ENCODE results near the gene CASP8. TPM values are rescaled to one million over a fixed set of nuclear protein-coding genes. Genes with fewer than 3 reads are reported as not detected.
"Not testable (repeated sequence)": the region's sequence is repeated elsewhere in the genome, so short reads cannot be mapped to it uniquely, and the experiment has no call there.

CASP8 gene
- total and polyA plus RNA-seq, 2 donors (not counting 3 experiments of a cell fraction or from before 2014, with no cell fraction given) = 5.3 to 5.8 TPM

GRCh38 chr2:201285499-201285898 lies 25.2 kb downstream of the CASP8 start:
- FAIRE-seq (no peak), DNase-seq (ENCODE audit: low read depth, low spot score) (no peak)
- BruUV-seq (replicated peaks) = no TSS peak
- ChIA-PET CTCF (no interaction called here), POLR2A (no interaction called here)
- no peaks in the 10 kb centered on the region for H3K9me3 ChIP-seq (replicated peaks; ENCODE audit: control insufficient read depth, insufficient read depth, low read length)
- no peak overlapping the region for H3K27ac ChIP-seq (ENCODE audit: insufficient read depth, low read depth, low read length)
- no peak overlapping the region for H3K4me3 ChIP-seq (replicated peaks in 1 of 3; ENCODE audit: insufficient read depth in 1 of 3, low read depth in 1 of 3, low read length in 3 of 3)
- H3K27me3 ChIP-seq (ENCODE audit: control insufficient read depth in 2 of 2, insufficient read depth in 2 of 2, low read length in 2 of 2) = no peaks in the 10 kb centered on the region
- no peaks in the 10 kb centered on the region for H3K79me2 ChIP-seq (ENCODE audit: control insufficient read depth, insufficient read depth, low read length)
- no peaks in the 10 kb centered on the region for H3K4me1 ChIP-seq (ENCODE audit: control insufficient read depth, extremely low read depth, insufficient read depth, low read length)
- dilution Hi-C loops (cut with MboI; ENCODE audit: extremely low pct_ligation_motif_present, low sequenced_read_pairs) = no loop called here
- intact Hi-C loops (cut with micrococcal nuclease) = no loop called here
- H3K9me1 ChIP-seq (replicated peaks; ENCODE audit: control insufficient read depth, extremely low read depth, insufficient read depth, low read length) = no peaks in the 10 kb centered on the region
- no peak overlapping the region for H3K4me2 ChIP-seq (ENCODE audit: insufficient read depth, low read length)
- H3K36me3 ChIP-seq (ENCODE audit: control insufficient read depth in 2 of 2, extremely low read depth in 1 of 2, insufficient read depth in 2 of 2, low read length in 2 of 2) = peaks cover 0 to 6% of the 10 kb centered on the region in 2 experiments
- no peaks in the 10 kb centered on the region for H4K20me1 ChIP-seq (replicated peaks; ENCODE audit: control insufficient read depth, extremely low read depth, insufficient read depth, low read length)
- TF ChIP-seq CTCF (IDR thresholded peaks at IDR 0.05; ENCODE audit: extremely low read depth in 1 of 2, insufficient read depth in 1 of 2, low read depth in 1 of 2, low read length in 2 of 2) = no peak
- no peak for TF ChIP-seq POLR2A (IDR thresholded peaks at IDR 0.05; ENCODE audit: low read depth, low read length)
- no peak for TF ChIP-seq MAX (IDR thresholded peaks at IDR 0.05; ENCODE audit: insufficient read depth, insufficient read length)
- TF ChIP-seq MYC (IDR thresholded peaks at IDR 0.05; ENCODE audit: low read depth, low read length) = no peak
- TF ChIP-seq FOS (IDR thresholded peaks at IDR 0.05; ENCODE audit: borderline replicate concordance, insufficient read depth, low read length) = no peak
- no peak for TF ChIP-seq JUN (IDR thresholded peaks at IDR 0.05; ENCODE audit: borderline replicate concordance, insufficient read depth, insufficient read length, low read depth)
- no peak for TF ChIP-seq GATA2 (IDR thresholded peaks at IDR 0.05; ENCODE audit: insufficient read depth, insufficient read length, low read depth, low read length)
- TF ChIP-seq POLR2AphosphoS5 (IDR thresholded peaks at IDR 0.05; ENCODE audit: insufficient read depth, low read depth, low read length) = no peak
- TF ChIP-seq EZH2 (IDR thresholded peaks at IDR 0.05; ENCODE audit: borderline replicate concordance, low read depth, low read length, severe bottlenecking) = no peak
- no peak overlapping the region for H3K9ac ChIP-seq (replicated peaks; ENCODE audit: extremely low read depth, insufficient read depth, low read length)
- H2AFZ ChIP-seq (ENCODE audit: low read depth, low read length) = no peak overlapping the region

GRCh38 chr2:201290457-201291148 lies 30.3 kb downstream of the CASP8 start:
- dilution Hi-C loops (cut with MboI; ENCODE audit: extremely low pct_ligation_motif_present, low sequenced_read_pairs); POLR2A ChIA-PET: not testable (repeated sequence)

More at GRCh38 chr2:201290457-201291148, 30.3 kb downstream of the CASP8 start:
- intact Hi-C loops (cut with micrococcal nuclease); H3K9me3 ChIP-seq (replicated peaks; ENCODE audit: control insufficient read depth, insufficient read depth, low read length); H4K20me1 ChIP-seq (replicated peaks; ENCODE audit: control insufficient read depth, extremely low read depth, insufficient read depth, low read length); H3K4me3 ChIP-seq (replicated peaks in 1 of 3; ENCODE audit: insufficient read depth in 1 of 3, low read depth in 1 of 3, low read length in 3 of 3); H2AFZ ChIP-seq (ENCODE audit: low read depth, low read length); DNase-seq (ENCODE audit: low read depth, low spot score); H3K4me1 ChIP-seq (ENCODE audit: control insufficient read depth, extremely low read depth, insufficient read depth, low read length); FAIRE-seq; BruUV-seq (replicated peaks); H3K9ac ChIP-seq (replicated peaks; ENCODE audit: extremely low read depth, insufficient read depth, low read length); H3K27me3 ChIP-seq (ENCODE audit: control insufficient read depth in 2 of 2, insufficient read depth in 2 of 2, low read length in 2 of 2); H3K79me2 ChIP-seq (ENCODE audit: control insufficient read depth, insufficient read depth, low read length); H3K27ac ChIP-seq (ENCODE audit: insufficient read depth, low read depth, low read length); H3K4me2 ChIP-seq (ENCODE audit: insufficient read depth, low read length); H3K9me1 ChIP-seq (replicated peaks; ENCODE audit: control insufficient read depth, extremely low read depth, insufficient read depth, low read length); H3K36me3 ChIP-seq (ENCODE audit: control insufficient read depth in 2 of 2, extremely low read depth in 1 of 2, insufficient read depth in 2 of 2, low read length in 2 of 2): not testable (repeated sequence)
- CTCF ChIA-PET = interaction anchor here (2.1 kb wide), 1 partner anchor 9 kb away, joined by 8 read pairs; no protein-coding TSS in a partner anchor
